Astrocyte (in vitro differentiated cells and primary cell): Measurements from ENCODE around the gene PLCH2. TPM values are rescaled to one million over a fixed set of nuclear protein-coding genes. Genes with fewer than 3 reads are reported as not detected.

Source experiments
- DNase-seq: peaks from one replicate; pipeline ENCODE4 v3.0.0-alpha.2; 2010; ENCODE audit warnings: low read depth
- FAIRE-seq: peaks from 2 replicates; lab custom pipeline; 2011; peaks lifted over from hg19 to GRCh38; lab: Jason Lieb, UNC
- H2AFZ ChIP-seq: 2 replicates; pipeline ENCODE4 v1.6.0; 2012; ENCODE audit warnings: low read depth, low read length, inconsistent platforms
- H3K27ac ChIP-seq: 2 replicates; pipeline ENCODE4 v1.5.1; 2011; ENCODE audit warnings: low read depth, low read length, inconsistent platforms
- H3K27me3 ChIP-seq: 2 replicates; pipeline ENCODE4 v1.6.0; 2011; ENCODE audit warnings: low read length, inconsistent platforms; ENCODE audit not compliant: insufficient read depth
- H3K36me3 ChIP-seq: 2 replicates; pipeline ENCODE4 v1.5.1; 2011; ENCODE audit warnings: low read length, inconsistent platforms; ENCODE audit not compliant: insufficient read depth
- H3K4me1 ChIP-seq: 2 replicates; pipeline ENCODE4 v1.5.1; 2011; ENCODE audit warnings: low read length, inconsistent platforms; ENCODE audit not compliant: insufficient read depth
- H3K4me2 ChIP-seq: 2 replicates; pipeline ENCODE4 v1.6.0; 2012; ENCODE audit warnings: low read length, inconsistent platforms
- H3K4me3 ChIP-seq: 2 replicates; pipeline ENCODE4 v1.5.1; 2011; ENCODE audit warnings: low read depth, mild to moderate bottlenecking, low read length, inconsistent platforms; ENCODE audit not compliant: insufficient read depth
- H3K79me2 ChIP-seq: 2 replicates; pipeline ENCODE4 v1.6.0; 2012; ENCODE audit warnings: mild to moderate bottlenecking, low read length, inconsistent platforms; ENCODE audit not compliant: insufficient read depth
- H3K9ac ChIP-seq: 2 replicates; pipeline ENCODE4 v1.6.0; 2012; ENCODE audit warnings: mild to moderate bottlenecking, low read length, inconsistent platforms
- H3K9me3 ChIP-seq: 2 replicates; pipeline ENCODE4 v1.5.1; 2012; ENCODE audit warnings: low read depth, mild to moderate bottlenecking, low read length, inconsistent platforms; ENCODE audit not compliant: insufficient read depth
- H4K20me1 ChIP-seq: 2 replicates; pipeline ENCODE4 v1.6.0; 2012; ENCODE audit warnings: low read length, inconsistent platforms; ENCODE audit not compliant: insufficient read depth
- H3K27ac Mint-ChIP-seq: one replicate; pipeline ENCODE4 v1.8.0; 2021; ENCODE audit warnings: mild to moderate bottlenecking, mixed read lengths; ENCODE audit not compliant: unreplicated experiment
- H3K27me3 Mint-ChIP-seq: one replicate; pipeline ENCODE4 v1.8.0; 2021; ENCODE audit warnings: low read depth, mixed read lengths; ENCODE audit not compliant: unreplicated experiment
- H3K36me3 Mint-ChIP-seq: one replicate; pipeline ENCODE4 v1.8.0; 2021; ENCODE audit warnings: low read depth, mixed read lengths; ENCODE audit not compliant: unreplicated experiment
- H3K4me1 Mint-ChIP-seq: one replicate; pipeline ENCODE4 v1.8.0; 2021; ENCODE audit warnings: low read depth, mixed read lengths; ENCODE audit not compliant: unreplicated experiment
- H3K4me3 Mint-ChIP-seq: one replicate; pipeline ENCODE4 v1.8.0; 2021; ENCODE audit warnings: mild to moderate bottlenecking, moderate library complexity, mixed read lengths; ENCODE audit not compliant: unreplicated experiment
- H3K9me3 Mint-ChIP-seq: one replicate; pipeline ENCODE4 v1.8.0; 2021; ENCODE audit warnings: mild to moderate bottlenecking, mixed read lengths; ENCODE audit not compliant: unreplicated experiment
- CTCF ChIP-seq: IDR thresholded peaks from 2 replicates; pipeline ENCODE4 v1.5.1; 2011; ENCODE audit warnings: low read depth, mild to moderate bottlenecking, inconsistent platforms, low read length, moderate library complexity; ENCODE audit not compliant: insufficient read depth
- EZH2 ChIP-seq: IDR thresholded peaks from 2 replicates; pipeline ENCODE4 v1.6.1; 2012; ENCODE audit warnings: mild to moderate bottlenecking, low read length, inconsistent platforms; ENCODE audit not compliant: insufficient read depth
- total RNA-seq: library from RNA; stranded (reverse); gene quantifications from 2 replicates; pipeline ENCODE4 v1.2.1, GENCODE V29; 2021

PLCH2 gene
- total RNA-seq, 1 donor from 2014 or later = 2.0 TPM

GRCh38 chr1:2508751-2509150, 32.7 kb downstream of the PLCH2 start:
- Mint-ChIP-seq H3K4me3 (no peak overlapping the region), H3K27me3 (no peaks in the 10 kb centered on the region), H3K4me1 (no peaks in the 10 kb centered on the region), H3K36me3 (no peaks in the 10 kb centered on the region), H3K27ac (no peak overlapping the region), H3K9me3 (no peaks in the 10 kb centered on the region)
- H3K4me1 ChIP-seq = no peaks in the 10 kb centered on the region
- H4K20me1 ChIP-seq = peaks cover 30% of the 10 kb centered on the region
- no peak overlapping the region for H3K4me3 ChIP-seq
- no peak for FAIRE-seq
- no peaks in the 10 kb centered on the region for H3K79me2 ChIP-seq
- H3K4me2 ChIP-seq = no peak overlapping the region
- no peak overlapping the region for H2AFZ ChIP-seq
- TF ChIP-seq CTCF (no peak), EZH2 (no peak)
- H3K36me3 ChIP-seq = peaks cover 7% of the 10 kb centered on the region
- H3K9ac ChIP-seq = no peak overlapping the region
- H3K27me3 ChIP-seq = no peaks in the 10 kb centered on the region
- H3K9me3 ChIP-seq = no peaks in the 10 kb centered on the region
- no peak overlapping the region for H3K27ac ChIP-seq
- DNase-seq = no peak

GRCh38 chr1:2509589-2509988, 33.5 kb downstream of the PLCH2 start:
- Mint-ChIP-seq H3K27ac (no peak overlapping the region), H3K4me1 (no peaks in the 10 kb centered on the region), H3K4me3 (no peak overlapping the region), H3K36me3 (no peaks in the 10 kb centered on the region), H3K27me3 (no peaks in the 10 kb centered on the region), H3K9me3 (no peaks in the 10 kb centered on the region)
- no peak for DNase-seq
- Histone ChIP-seq H3K4me2 (no peak overlapping the region), H3K27ac (no peak overlapping the region), H3K79me2 (no peaks in the 10 kb centered on the region), H3K9me3 (no peaks in the 10 kb centered on the region), H3K27me3 (no peaks in the 10 kb centered on the region), H4K20me1 (peaks cover 30% of the 10 kb centered on the region), H3K36me3 (peaks cover 7% of the 10 kb centered on the region), H2AFZ (no peak overlapping the region), H3K9ac (no peak overlapping the region), H3K4me1 (no peaks in the 10 kb centered on the region), H3K4me3 (no peak overlapping the region)
- FAIRE-seq = no peak
- no peak for TF ChIP-seq CTCF
- TF ChIP-seq EZH2 = no peak

GRCh38 chr1:2510366-2511155, 34.5 kb downstream of the PLCH2 start:
- Histone ChIP-seq H4K20me1 (peaks cover 34% of the 10 kb centered on the region), H2AFZ (no peak overlapping the region), H3K4me3 (no peak overlapping the region), H3K4me2 (no peak overlapping the region), H3K36me3 (peaks cover 7% of the 10 kb centered on the region), H3K27ac (no peak overlapping the region), H3K9ac (no peak overlapping the region), H3K4me1 (no peaks in the 10 kb centered on the region), H3K27me3 (no peaks in the 10 kb centered on the region), H3K79me2 (no peaks in the 10 kb centered on the region), H3K9me3 (no peaks in the 10 kb centered on the region)
- TF ChIP-seq EZH2 = no peak
- no peak for TF ChIP-seq CTCF
- Mint-ChIP-seq H3K4me3 (no peak overlapping the region), H3K27ac (no peak overlapping the region), H3K27me3 (no peaks in the 10 kb centered on the region), H3K9me3 (no peaks in the 10 kb centered on the region), H3K4me1 (no peaks in the 10 kb centered on the region), H3K36me3 (no peaks in the 10 kb centered on the region)
- DNase-seq (no peak), FAIRE-seq (no peak)
